CD4-positive, alpha-beta T cell treated with Interleukin-4 for 1 hour (primary cell): ENCODE data around the gene ADM5.

Experiments
- DNase-seq, 2 donors: peaks; one replicate each; pipeline ENCODE4 v3.0.0-alpha.2; 2020 to 2022

ADM5 gene, protein sequence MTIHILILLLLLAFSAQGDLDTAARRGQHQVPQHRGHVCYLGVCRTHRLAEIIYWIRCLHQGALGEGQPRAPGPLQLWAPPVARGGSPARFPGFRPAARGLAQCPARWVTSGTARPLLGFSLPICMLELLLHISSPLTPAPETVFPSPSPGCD

DNA sequence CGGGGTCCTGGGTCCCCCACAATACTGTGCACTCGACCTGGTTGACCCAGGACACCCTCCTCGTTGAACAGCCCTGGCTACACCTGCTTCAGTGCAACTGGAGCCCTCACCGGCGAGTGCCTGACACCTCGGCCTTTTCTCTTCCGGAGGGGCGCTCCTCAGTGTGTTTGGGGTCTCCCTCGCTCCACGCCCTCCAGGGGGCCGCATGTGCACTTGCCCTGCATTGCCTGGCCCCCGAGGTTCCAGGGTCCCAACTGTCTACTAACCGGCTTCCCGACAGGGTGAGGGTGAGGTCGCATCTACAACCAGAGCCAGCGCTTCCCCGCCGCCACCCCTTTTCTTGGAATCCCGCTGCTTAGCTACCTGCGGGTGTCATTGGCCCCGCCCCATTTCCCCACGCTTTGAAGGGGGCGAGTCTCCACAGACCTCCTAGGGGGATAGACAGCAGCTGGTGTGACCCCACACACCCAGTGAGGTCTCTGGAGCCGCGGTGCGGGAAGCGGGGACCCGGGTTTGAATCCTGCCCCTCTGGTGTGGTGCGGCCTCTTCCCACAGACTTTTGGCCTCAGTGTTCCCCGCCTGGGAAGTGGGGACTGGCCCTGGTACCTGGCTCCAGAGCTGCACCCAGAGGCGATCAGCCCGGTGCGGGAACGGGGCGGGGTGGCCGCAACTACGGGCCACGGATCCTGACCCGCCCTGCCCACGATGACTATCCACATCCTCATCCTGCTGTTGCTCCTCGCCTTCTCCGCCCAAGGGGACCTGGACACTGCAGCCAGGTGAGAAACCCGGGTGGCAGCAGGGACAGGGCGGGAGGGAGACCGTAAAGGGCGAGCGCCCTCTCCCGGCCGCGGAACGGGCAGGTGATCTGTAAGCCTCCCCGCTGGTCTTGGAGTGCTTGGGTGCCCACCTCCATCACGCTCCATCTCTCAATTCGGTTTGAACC, at the start of gene ADM5:
TSS of gene ADM5 (plus strand) at position 462 of the 946 bp plus-strand sequence. CDS start at position 706, 244 bp downstream.
- DNase-seq = peak; percentile 25 to 40

DNA sequence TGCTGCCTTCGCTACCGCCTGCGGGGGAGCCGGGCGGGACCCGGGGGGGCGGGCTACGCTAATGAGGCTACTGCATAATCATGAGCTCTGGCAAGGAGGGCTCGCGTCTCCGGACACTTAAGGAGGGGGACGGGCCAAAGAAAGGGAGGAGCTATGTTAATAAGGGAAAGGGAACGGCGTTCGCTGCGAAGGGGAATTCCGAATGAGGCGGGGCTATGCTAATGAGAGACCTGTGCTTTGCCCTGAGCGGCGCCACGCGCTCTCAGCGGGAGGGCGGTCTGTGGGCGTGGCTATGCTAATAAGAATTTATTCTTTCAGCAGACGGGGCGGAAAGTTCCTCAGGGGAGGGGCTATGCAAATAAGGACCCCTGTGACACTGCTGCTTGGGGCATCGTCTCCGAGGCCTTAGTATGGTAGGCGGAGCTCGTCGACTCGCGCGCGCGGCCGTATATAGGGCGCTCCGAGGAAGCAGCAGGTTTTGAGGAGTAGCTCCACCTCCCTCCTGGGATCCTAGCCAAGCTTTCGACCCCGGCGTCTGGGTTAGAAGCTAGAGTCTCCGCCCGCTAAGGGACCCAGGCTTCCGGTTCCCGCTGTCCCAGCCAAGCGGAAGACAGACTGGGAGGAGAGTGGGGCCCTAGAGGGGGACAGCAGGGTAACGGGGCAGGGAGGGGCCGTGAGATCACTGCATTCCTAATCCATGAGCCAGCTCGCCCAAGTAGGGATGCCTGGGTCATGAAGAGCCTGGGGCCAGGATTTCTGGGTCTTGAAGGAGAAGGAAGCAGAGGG, 49.1 kb upstream of the ADM5 start, which contains the start of gene RRAS:
TSS of gene RRAS (minus strand) at position 31 of the 786 bp plus-strand sequence. CDS start 45 bp downstream, outside the sequence.
- peak; percentile 100 for DNase-seq

DNA sequence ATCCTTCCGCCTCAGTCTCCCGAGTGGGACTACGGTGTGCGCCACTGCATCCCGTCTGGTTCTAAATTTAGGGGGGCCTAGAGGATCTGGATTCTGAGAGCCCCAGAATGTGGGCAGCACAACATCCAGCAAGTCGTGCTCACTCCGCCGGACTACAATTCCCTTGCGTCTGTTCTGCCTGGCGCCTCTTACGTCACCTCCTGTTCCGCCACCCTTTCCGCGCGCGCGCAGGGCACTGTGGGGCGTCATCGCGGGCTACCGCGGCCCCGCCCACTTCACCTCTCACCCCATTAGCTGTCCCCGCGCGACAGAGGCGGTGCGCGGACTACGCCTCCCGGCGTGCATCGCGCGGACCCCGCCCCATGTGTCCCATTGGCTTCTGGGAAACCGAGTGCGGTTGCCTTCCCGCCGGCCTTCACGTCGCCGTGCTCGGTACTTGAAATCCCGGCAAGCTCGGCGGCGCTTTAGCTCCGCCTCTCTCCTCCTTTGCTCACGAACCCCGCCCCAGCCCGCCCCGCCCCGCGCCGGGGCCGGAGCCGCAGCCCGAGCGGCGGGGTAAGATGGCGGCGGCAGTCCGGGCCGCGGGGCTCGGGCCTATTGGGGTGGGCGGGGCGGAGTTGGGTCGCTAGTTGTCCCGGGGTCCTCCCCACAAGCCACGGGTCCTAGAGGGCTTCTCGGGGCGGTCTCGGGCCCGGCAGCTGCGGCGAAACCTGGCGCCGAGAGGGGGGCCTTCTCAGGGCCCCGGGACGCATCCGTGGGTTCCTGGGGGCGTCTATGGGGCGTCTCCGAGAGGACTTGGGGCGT, 47.5 kb upstream of the ADM5 start, which contains the start of gene SCAF1:
TSS of gene SCAF1 (plus strand) at position 522 of the 804 bp plus-strand sequence. CDS start 2,818 bp downstream, outside the sequence.
- DNase-seq = peak; percentile 99 to 100

DNA sequence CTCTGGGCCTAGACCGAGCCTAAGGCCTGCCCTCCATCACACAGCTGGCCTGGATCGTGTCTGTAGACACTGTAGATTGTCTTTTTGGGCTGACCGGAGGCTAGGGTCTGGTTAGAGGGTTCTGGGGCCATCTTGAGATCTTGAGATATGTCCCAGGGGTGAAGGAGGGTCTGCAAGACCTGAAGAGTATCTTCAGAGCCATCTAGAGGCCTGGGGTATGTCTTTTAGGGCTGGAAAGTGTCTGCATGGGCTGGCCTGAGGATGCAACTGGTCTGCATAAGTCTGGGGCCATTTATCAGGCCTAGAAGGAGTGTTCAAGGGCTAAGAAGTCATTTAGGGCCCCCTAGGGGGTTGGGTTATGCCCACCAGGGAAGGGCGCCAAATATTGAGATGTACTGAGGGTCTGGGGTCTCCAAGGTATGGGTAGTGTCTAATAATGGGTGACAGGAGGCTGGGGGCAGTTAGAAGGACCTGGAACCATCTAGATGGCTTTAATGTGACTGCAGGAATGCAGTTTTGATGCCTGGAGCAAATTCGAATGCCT, 46.8 kb upstream of the ADM5 start:
- DNase-seq = no peak

DNA sequence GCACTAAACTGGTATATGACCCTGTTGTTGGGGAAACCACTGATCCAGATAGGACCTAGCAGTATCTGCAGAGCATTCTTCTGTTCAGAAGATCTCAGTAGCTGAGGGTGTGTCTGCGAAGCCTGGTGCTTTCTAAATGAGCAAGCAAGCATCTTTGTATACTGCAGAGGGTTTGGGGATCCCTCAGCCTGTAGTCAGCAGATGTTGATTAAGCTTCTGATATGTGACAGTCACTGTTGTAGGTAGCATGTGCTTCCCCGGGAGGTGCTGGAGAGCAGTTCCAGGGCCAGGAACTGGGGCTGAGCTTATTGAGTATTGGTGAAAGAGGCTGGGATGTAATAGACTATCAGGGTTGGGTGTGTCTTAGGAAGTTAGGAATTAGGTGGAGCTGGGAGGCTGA, 45.9 kb upstream of the ADM5 start:
- no peak for DNase-seq

DNA sequence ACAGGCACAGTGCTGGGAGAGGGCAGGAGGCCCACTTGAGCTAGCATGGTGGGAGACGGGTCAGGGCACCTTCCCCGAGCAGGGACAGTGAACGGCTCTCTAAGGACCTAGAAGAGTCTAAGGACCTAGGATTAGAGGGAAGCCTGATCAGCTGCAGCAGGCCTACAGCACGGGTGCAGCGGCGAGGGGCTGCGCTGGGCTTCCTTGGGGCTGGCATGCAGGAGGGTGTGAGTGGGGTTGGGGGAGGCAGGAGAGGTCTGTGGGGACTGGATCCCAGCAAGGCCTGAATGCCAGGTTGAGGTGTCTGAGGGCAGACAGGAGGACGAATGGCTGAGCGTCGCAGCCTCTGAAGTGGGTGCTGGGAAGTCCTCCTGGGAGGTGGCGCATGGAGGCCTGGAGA, 43.8 kb upstream of the ADM5 start:
- DNase-seq = no peak

DNA sequence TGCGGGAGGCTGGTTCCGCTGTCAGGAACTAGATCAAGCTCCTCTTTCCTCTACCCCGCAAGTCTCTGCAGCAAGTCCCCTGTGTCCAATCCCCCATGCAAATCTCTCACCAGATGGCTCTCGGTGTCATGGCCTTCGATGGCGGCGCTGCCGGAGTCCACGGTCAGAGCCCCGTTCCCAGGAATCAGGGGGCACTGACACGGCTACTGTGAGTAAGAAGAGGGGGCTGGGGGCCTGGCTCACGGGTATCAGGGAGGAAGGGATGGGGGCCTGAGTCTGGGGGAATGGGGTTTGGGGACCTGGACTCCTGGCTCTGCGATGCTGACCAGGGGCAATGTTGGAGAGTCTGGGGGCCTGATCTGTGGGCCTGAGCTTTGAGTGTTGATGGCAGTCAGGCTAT, 43.4 kb upstream of the ADM5 start:
- DNase-seq = no peak

DNA sequence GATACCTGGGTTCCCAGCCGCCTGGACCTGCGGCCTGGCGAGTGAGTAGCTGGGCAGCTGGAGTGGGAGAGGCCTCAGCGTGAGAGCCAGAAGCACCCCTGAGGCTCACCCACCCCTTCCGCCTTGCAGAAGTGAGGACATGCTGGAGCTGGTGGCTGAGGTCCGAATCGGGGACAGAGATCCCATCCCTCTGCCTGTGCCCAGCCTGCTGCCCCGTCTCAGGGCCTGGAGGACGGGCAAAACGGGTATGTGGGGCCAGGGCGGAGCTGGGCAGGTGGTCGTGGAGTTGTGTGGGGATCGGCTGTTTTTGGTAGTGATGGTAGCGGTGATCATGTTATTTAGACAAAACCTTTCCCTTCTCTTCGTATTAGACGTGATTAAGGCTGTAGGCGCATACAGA, 42.8 kb upstream of the ADM5 start:
- DNase-seq = no peak

DNA sequence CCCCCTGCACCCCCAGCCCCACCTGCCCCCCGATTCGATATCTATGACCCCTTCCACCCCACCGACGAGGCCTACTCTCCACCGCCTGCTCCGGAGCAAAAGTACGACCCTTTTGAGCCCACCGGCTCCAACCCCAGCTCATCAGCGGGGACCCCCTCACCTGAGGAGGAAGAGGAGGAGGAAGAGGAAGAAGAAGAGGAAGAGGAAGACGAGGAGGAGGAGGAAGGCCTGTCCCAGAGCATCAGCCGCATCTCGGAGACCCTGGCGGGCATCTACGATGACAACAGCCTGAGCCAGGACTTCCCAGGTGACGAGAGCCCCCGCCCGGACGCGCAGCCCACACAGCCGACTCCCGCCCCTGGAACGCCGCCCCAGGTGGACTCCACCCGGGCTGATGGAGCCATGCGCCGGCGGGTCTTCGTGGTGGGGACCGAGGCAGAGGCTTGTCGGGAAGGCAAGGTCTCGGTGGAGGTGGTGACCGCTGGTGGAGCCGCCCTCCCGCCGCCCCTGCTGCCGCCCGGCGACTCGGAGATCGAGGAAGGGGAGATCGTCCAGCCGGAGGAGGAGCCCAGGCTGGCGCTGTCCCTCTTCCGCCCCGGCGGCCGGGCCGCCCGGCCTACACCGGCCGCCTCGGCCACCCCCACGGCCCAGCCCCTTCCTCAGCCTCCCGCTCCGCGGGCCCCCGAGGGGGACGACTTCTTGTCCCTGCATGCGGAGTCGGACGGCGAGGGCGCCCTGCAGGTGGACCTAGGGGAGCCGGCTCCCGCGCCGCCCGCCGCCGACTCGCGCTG, 38.2 kb upstream of the ADM5 start:
- no peak for DNase-seq

DNA sequence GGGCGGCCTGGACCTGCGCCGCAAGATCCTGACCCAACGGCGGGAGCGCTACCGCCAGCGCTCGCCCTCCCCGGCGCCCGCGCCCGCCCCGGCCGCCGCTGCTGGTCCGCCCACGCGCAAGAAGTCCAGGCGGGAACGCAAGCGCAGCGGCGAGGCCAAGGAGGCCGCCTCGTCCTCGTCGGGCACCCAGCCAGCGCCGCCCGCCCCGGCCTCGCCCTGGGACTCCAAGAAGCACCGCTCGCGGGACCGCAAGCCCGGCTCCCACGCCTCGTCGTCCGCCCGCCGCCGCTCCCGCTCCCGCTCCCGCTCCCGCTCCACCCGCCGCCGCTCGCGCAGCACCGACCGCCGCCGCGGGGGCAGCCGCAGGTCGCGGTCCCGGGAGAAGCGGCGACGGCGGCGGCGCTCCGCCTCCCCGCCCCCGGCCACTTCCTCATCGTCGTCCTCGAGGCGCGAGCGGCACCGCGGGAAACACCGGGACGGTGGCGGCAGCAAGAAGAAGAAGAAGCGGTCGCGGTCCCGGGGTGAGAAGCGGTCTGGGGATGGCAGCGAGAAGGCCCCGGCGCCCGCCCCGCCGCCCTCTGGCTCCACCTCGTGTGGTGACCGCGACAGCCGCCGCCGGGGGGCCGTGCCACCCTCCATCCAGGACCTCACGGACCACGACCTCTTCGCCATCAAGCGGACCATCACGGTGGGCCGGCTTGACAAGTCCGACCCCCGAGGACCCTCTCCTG, 37.4 kb upstream of the ADM5 start:
- DNase-seq = no peak

DNA sequence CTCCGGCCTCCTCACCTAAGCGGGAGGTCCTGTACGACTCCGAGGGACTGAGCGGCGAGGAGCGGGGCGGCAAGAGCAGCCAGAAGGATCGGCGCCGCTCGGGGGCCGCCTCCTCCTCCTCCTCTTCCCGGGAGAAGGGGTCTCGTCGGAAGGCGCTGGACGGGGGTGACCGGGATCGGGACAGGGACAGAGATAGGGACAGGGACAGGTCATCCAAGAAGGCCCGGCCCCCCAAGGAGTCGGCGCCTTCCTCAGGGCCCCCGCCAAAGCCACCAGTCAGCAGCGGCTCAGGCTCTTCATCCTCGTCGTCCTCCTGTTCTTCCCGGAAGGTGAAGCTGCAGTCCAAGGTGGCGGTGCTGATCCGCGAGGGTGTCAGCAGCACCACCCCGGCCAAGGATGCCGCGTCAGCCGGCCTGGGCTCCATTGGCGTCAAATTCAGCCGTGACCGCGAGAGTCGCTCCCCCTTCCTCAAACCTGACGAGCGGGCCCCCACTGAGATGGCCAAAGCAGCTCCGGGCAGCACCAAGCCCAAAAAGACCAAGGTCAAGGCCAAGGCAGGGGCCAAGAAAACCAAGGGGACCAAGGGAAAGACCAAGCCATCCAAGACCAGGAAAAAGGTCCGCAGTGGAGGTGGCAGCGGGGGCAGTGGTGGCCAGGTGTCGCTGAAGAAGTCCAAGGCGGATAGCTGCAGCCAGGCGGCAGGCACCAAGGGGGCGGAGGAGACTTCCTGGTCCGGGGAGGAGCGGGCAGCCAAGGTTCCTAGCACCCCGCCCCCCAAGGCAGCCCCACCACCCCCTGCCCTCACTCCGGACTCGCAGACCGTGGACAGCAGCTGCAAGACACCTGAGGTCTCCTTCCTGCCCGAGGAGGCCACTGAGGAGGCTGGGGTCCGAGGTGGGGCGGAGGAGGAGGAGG, 36.6 kb upstream of the ADM5 start:
- DNase-seq = no peak

DNA sequence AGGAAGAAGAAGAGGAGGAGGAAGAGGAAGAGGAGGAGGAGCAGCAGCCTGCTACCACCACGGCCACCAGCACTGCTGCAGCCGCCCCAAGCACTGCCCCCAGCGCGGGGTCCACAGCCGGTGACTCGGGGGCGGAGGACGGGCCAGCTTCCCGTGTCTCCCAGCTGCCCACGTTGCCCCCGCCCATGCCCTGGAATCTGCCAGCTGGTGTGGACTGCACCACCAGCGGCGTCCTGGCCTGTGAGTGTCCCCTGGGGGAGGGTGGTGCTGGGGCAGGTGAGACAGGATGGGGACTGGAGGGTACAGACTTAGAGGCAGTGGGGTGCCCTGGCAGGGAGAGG, 36.0 kb upstream of the ADM5 start:
- no peak for DNase-seq

DNA sequence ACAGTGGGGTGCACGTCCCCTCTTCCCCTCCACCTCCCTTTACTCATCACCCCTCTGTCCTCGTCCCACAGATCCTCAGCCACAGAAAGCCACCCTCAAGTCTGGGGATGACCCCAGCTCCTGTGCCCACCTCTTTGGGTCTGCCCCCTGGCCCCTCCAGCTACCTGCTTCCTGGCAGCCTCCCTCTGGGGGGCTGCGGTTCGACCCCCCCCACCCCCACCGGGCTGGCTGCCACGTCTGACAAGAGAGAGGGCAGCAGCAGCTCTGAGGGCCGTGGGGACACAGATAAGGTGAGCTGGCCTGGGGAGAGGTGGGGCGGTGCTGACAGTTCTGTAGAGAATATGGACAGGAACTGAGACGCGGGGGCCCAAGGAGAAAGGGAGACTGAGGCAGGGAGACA, 34.8 kb upstream of the ADM5 start:
- no peak for DNase-seq

DNA sequence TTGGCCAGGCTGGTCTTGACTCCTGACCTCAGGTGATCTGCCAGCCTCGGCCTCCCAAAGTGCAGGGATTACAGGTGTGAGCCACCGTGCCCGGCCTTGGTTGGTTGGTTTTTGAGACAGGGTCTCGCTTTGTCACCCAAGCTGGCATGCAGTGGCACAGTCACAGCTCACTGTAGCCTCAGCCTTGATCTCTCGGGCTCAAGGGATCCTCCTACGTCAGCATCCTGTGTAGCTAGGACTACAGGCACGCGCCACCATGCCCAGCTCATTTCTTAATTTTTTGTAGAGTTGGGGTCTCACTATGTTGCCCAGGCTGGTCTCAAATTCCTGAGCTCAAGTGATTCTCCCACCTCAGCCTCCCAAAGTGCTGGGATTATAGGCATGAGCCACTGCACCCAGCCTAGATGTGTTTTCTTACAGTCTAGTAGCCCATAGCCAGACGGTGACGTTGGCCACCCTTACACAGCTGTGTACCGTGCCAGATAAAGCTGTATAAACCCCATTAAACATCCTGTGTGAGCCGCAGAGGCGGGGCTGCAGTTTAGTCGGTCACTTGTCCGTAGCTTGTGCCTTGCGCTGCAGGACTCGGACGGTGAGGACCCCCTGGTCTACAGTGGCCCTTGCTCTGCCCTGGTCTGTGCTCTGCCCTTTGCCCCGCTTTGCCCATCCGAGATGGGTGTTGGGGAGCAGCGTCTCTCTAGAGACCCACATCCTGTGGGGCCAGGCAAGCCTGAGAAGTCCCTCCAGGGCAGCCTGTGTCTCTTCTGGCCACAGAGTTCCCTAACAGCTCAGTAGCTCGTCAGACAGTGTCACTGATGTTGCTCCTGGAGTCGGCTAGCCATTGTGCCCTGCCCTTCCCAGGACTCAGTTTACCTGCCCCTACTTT, 33.6 kb upstream of the ADM5 start:
- DNase-seq = no peak

DNA sequence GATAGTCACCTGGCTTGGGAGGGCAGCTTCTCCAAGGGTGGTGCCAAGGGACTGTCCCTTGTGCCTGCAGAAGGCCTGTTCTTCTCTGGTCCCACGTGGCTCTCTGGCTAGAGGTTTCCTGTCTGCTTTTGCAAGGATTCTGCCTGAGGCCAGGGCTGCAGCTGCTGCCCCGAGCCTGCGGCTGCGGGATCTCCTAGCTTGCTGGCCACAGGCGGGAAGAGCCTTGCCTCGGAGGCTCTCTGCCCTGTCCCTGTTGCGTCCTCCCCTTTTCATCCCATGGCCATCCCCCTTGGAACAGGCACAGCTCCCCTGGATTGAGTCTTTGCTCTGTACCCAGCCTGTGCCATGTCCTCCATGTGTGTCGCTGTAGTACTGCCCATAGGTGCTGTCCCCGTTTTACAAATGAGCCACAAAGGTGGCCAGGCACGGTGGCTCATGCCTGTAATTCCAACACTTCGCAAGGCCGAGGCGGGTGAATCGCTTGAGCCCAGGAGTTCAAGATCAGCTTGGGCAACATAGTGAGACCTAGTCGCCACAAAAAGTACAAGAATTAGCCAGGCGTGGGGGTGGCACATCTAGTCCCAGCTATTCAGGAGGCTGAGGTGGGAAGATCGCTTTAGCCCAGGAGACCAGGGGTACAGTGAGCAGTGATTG, 32.8 kb upstream of the ADM5 start:
- no peak for DNase-seq

DNA sequence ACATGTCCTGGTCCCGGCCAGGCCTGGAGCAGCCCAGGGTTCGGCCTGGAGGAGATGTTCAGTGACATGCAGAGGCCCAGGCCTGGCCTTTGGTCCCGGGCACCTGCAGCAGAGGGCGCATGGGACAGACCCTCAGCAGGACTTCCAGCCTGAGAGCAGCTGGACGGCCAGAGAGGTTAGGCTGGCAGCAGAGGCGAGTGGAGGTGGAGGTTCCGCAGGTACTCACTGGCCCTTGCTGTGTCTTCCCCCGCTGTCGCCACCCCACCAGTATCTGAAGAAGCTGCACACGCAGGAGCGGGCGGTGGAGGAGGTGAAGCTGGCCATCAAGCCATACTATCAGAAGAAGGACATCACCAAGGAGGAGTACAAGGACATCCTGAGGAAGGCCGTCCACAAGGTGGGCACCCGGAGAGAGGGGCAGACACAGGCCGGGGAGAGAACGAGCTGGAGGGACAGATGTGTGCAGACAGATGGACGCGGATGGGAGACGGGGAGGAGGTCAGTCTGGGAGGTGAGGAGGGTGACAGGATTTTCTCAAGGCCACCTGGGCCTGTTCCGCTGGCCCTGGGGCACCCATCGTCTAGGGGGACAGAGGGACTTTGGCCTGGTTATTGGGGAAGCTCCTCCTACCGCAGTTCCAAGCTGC, 31.8 kb upstream of the ADM5 start:
- DNase-seq = no peak

DNA sequence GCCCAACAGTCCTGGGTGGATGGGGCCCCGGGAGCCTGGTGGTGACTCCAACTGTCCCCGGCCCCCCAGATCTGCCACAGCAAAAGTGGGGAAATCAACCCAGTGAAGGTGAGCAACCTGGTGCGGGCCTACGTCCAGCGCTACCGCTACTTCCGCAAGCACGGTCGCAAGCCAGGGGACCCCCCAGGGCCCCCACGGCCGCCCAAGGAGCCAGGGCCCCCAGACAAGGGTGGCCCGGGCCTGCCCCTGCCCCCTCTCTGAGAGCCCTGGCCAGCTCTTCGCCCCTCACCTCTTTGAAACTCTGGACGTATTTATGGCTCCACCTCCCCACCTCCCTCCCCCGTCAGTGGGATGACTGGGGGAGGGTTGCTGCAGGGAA, 31.3 kb upstream of the ADM5 start:
- DNase-seq = no peak
